Large intestine (tissue), 3 donors: Measurements from ENCODE around the gene PKDCC. TPM values are rescaled to one million over a fixed set of nuclear protein-coding genes. Genes with fewer than 3 reads are reported as not detected.
"Not testable (repeated sequence)": the region's sequence is repeated elsewhere in the genome, so short reads cannot be mapped to it uniquely, and the experiment has no call there.

Source experiments
- DNase-seq, 2 donors: peaks; one replicate each; pipeline versions ENCODE4 v3.0.0 to v3.0.0-alpha.2; 2013
- H3K27ac ChIP-seq: one replicate; pipeline ENCODE4 v1.5.1; 2013; ENCODE audit warnings: low read length
- H3K27me3 ChIP-seq: 2 replicates; pipeline ENCODE4 v1.6.1; 2013; ENCODE audit warnings: low read length; ENCODE audit not compliant: control insufficient read depth, insufficient read depth
- H3K36me3 ChIP-seq: 2 replicates; pipeline ENCODE4 v1.6.1; 2013; ENCODE audit warnings: low read length; ENCODE audit not compliant: control insufficient read depth, insufficient read depth
- H3K4me1 ChIP-seq: one replicate; pipeline ENCODE4 v1.6.1; 2013; ENCODE audit warnings: low read length; ENCODE audit not compliant: control insufficient read depth, insufficient read depth
- H3K4me3 ChIP-seq: one replicate; pipeline ENCODE4 v1.5.1; 2013; ENCODE audit warnings: low read length
- H3K9me3 ChIP-seq: one replicate; pipeline ENCODE4 v1.6.1; 2013; ENCODE audit warnings: mild to moderate bottlenecking, low read depth, low read length, moderate library complexity; ENCODE audit not compliant: control insufficient read depth
- WGBS: methylation state at CpG from one replicate; pipeline ENCODE4 v1.1.5; 2013; ENCODE audit warnings: low lambda C conversion rate; ENCODE audit not compliant: insufficient coverage; 5-methylcytosine and 5-hydroxymethylcytosine counted together
- polyA plus RNA-seq: library from polyadenylated mRNA; unstranded; fragments of 120-200 nt; gene quantifications from one replicate; pipeline ENCODE4 v1.2.1, GENCODE V29; 2013

PKDCC gene
- polyA plus RNA-seq, 1 donor, result 247 TPM

GRCh38 chr2:42029639-42030199, 18.1 kb upstream of the PKDCC start:
- H3K4me3 ChIP-seq, result no peak overlapping the region
- no peaks in the 10 kb centered on the region for H3K36me3 ChIP-seq
- H3K27me3 ChIP-seq, result no peaks in the 10 kb centered on the region
- no CpG with 5 or more reads among the region's 4 CpGs for WGBS
- DNase-seq, result no peak
- peaks cover 11% of the 10 kb centered on the region for H3K4me1 ChIP-seq
- no peaks in the 10 kb centered on the region for H3K9me3 ChIP-seq
- no peak overlapping the region for H3K27ac ChIP-seq

- H3K27ac ChIP-seq, result no peak overlapping the region
- no CpG with 5 or more reads among the region's 19 CpGs for WGBS
- no peak overlapping the region for H3K4me3 ChIP-seq
- DNase-seq, result no peak
- H3K36me3 ChIP-seq, result no peaks in the 10 kb centered on the region
- no peaks in the 10 kb centered on the region for H3K9me3 ChIP-seq
- peaks cover 11% of the 10 kb centered on the region for H3K4me1 ChIP-seq
- H3K27me3 ChIP-seq, result no peaks in the 10 kb centered on the region
Measured at GRCh38 chr2:42030200-42030759, 17.5 kb upstream of the PKDCC start.

GRCh38 chr2:42030829-42031228, 17.0 kb upstream of the PKDCC start:
- WGBS, result no CpG with 5 or more reads among the region's 1 CpG
- DNase-seq, result no peak
- Histone ChIP-seq H3K36me3 (no peaks in the 10 kb centered on the region), H3K27me3 (no peaks in the 10 kb centered on the region), H3K4me1 (peaks cover 11% of the 10 kb centered on the region), H3K4me3 (no peak overlapping the region), H3K27ac (no peak overlapping the region), H3K9me3 (no peaks in the 10 kb centered on the region)

GRCh38 chr2:42031281-42032223, 16.3 kb upstream of the PKDCC start:
- WGBS, result no CpG with 5 or more reads among the region's 4 CpGs
- Histone ChIP-seq H3K4me3 (no peak overlapping the region), H3K27ac (no peak overlapping the region), H3K4me1 (peaks cover 11% of the 10 kb centered on the region), H3K9me3 (no peaks in the 10 kb centered on the region), H3K27me3 (no peaks in the 10 kb centered on the region), H3K36me3 (no peaks in the 10 kb centered on the region)
- DNase-seq, result peak in 1 of 2 donors; percentile 62

GRCh38 chr2:42032224-42032620, 15.6 kb upstream of the PKDCC start:
- Histone ChIP-seq H3K9me3 (no peaks in the 10 kb centered on the region), H3K36me3 (no peaks in the 10 kb centered on the region), H3K27me3 (no peaks in the 10 kb centered on the region), H3K4me1 (peaks cover 11% of the 10 kb centered on the region), H3K27ac (no peak overlapping the region), H3K4me3 (no peak overlapping the region)
- WGBS, result no CpG with 5 or more reads among the region's 6 CpGs
- DNase-seq, result no peak

GRCh38 chr2:42032745-42033144, 15.1 kb upstream of the PKDCC start:
- no peak for DNase-seq
- no peak overlapping the region for H3K4me3 ChIP-seq
- no peaks in the 10 kb centered on the region for H3K36me3 ChIP-seq
- no CpG with 5 or more reads among the region's 11 CpGs for WGBS
- peaks cover 11% of the 10 kb centered on the region for H3K4me1 ChIP-seq
- H3K27me3 ChIP-seq, result no peaks in the 10 kb centered on the region
- no peaks in the 10 kb centered on the region for H3K9me3 ChIP-seq
- H3K27ac ChIP-seq, result no peak overlapping the region

GRCh38 chr2:42034096-42034495, 13.7 kb upstream of the PKDCC start:
- not testable (repeated sequence) for H3K4me3 ChIP-seq
- no CpG with 5 or more reads among the region's 6 CpGs for WGBS

GRCh38 chr2:42035241-42035640, 12.6 kb upstream of the PKDCC start:
- no CpG with 5 or more reads among the region's 5 CpGs for WGBS
- DNase-seq, result no peak

More at GRCh38 chr2:42034096-42034495, 13.7 kb upstream of the PKDCC start:
- H3K9me3 ChIP-seq, H3K27me3 ChIP-seq, H3K36me3 ChIP-seq, H3K27ac ChIP-seq, DNase-seq: not testable (repeated sequence)
- H3K4me1 ChIP-seq, result peaks cover 11% of the 10 kb centered on the region

GRCh38 chr2:42036413-42036812, 11.4 kb upstream of the PKDCC start:
- peaks cover 8% of the 10 kb centered on the region for H3K4me1 ChIP-seq
- H3K27me3 ChIP-seq, result no peaks in the 10 kb centered on the region
- H3K27ac ChIP-seq, result no peak overlapping the region
- no peaks in the 10 kb centered on the region for H3K9me3 ChIP-seq
- H3K4me3 ChIP-seq, result no peak overlapping the region
- WGBS, result no CpG with 5 or more reads among the region's 7 CpGs
- no peaks in the 10 kb centered on the region for H3K36me3 ChIP-seq
- DNase-seq, result peak in 1 of 2 donors; percentile 78

More at GRCh38 chr2:42035241-42035640, 12.6 kb upstream of the PKDCC start:
- no peak overlapping the region for H3K27ac ChIP-seq
- H3K4me3 ChIP-seq, result no peak overlapping the region
- H3K27me3 ChIP-seq, result no peaks in the 10 kb centered on the region
- peaks cover 3% of the 10 kb centered on the region for H3K4me1 ChIP-seq
- H3K9me3 ChIP-seq, result no peaks in the 10 kb centered on the region
- no peaks in the 10 kb centered on the region for H3K36me3 ChIP-seq

GRCh38 chr2:42036940-42037339, 10.9 kb upstream of the PKDCC start:
- peaks cover 10% of the 10 kb centered on the region for H3K4me1 ChIP-seq
- 67% methylated on average over 1 of the region's 8 CpGs for WGBS
- H3K27ac ChIP-seq, result no peak overlapping the region
- no peak overlapping the region for H3K4me3 ChIP-seq
- no peaks in the 10 kb centered on the region for H3K27me3 ChIP-seq
- H3K9me3 ChIP-seq, result no peaks in the 10 kb centered on the region
- no peaks in the 10 kb centered on the region for H3K36me3 ChIP-seq
- no peak for DNase-seq
